AG04450 (cell line): ENCODE results near the gene CADM1. TPM values are rescaled to one million over a fixed set of nuclear protein-coding genes. Genes with fewer than 3 reads are reported as not detected.

Experiments used
- CTCF ChIA-PET: fragments of 300-600, 350-600 bp; formaldehyde crosslinking; extraction: SDS; loops from one replicate; lab custom pipeline; 2022; ENCODE audit warnings: antibody characterized with exemption, inconsistent platforms; lab: Charles Lee
- POLR2A ChIA-PET: fragments of 350-600 bp; formaldehyde crosslinking; extraction: SDS; loops from one replicate; lab custom pipeline; 2021; ENCODE audit warnings: antibody characterized with exemption, inconsistent platforms; lab: Yijun Ruan, JAX
- DNase-seq: peaks from one replicate; pipeline ENCODE4 v3.0.0-alpha.2; 2011; ENCODE audit warnings: low read depth, low spot score
- H3K27ac ChIP-seq: one replicate; pipeline ENCODE4 v1.5.1; 2012; ENCODE audit warnings: low read depth, low read length, control low read depth
- H3K27me3 ChIP-seq: one replicate; pipeline ENCODE4 v1.6.0; 2012; ENCODE audit warnings: low read length; ENCODE audit not compliant: control insufficient read depth, insufficient read depth
- H3K4me3 ChIP-seq: 2 replicates; pipeline ENCODE4 v1.5.1; 2011; ENCODE audit warnings: mild to moderate bottlenecking, low read depth, low read length, control low read depth
- H3K9me3 ChIP-seq: 2 replicates; pipeline ENCODE4 v1.5.1; 2012; ENCODE audit warnings: low read length; ENCODE audit not compliant: control insufficient read depth, insufficient read depth
- polyA plus RNA-seq: library from polyadenylated mRNA; depleted of rRNA; stranded (reverse); fragments of >200 nt; gene quantifications from 2 replicates; pipeline ENCODE4 v1.2.3, GENCODE V29; 2011
- TF ChIP-seq, protein P1 (sequence below): IDR thresholded peaks from 2 replicates; pipeline ENCODE4 v1.5.1; 2011; ENCODE audit warnings: low read depth, low read length, control low read depth, inconsistent platforms

The CADM1 gene
- polyA plus RNA-seq, 1 experiment: 70.7 TPM

DNA sequence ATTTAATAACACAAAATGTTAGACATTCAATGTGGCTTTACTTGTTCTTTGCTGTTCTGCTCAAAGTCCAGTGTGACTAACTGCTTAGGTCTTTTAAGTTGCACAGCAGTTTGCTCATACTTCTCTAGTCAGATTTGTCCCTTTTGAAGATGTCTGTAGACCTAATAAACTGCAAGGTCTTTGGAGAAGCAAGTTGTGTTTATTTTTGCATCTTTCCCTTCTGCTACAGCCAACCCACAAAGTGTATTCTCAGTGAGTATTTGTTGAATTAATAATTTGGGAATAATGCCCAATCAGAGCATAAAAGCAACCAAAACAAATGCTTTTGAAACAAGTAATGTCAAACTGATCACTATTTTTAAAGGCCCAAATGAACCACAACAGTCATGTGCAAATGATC lies 312.5 kb downstream of the CADM1 start:
- no peaks in the 10 kb centered on the region for H3K27me3 ChIP-seq
- no peak overlapping the region for H3K4me3 ChIP-seq
- ChIA-PET POLR2A (interaction anchor here (0.5 kb wide), 1 partner anchor 23 kb away, joined by 3 read pairs; no protein-coding TSS in a partner anchor), CTCF (no interaction called here)
- H3K27ac ChIP-seq: no peak overlapping the region
- H3K9me3 ChIP-seq: no peaks in the 10 kb centered on the region
- TF ChIP-seq, protein P1, sequence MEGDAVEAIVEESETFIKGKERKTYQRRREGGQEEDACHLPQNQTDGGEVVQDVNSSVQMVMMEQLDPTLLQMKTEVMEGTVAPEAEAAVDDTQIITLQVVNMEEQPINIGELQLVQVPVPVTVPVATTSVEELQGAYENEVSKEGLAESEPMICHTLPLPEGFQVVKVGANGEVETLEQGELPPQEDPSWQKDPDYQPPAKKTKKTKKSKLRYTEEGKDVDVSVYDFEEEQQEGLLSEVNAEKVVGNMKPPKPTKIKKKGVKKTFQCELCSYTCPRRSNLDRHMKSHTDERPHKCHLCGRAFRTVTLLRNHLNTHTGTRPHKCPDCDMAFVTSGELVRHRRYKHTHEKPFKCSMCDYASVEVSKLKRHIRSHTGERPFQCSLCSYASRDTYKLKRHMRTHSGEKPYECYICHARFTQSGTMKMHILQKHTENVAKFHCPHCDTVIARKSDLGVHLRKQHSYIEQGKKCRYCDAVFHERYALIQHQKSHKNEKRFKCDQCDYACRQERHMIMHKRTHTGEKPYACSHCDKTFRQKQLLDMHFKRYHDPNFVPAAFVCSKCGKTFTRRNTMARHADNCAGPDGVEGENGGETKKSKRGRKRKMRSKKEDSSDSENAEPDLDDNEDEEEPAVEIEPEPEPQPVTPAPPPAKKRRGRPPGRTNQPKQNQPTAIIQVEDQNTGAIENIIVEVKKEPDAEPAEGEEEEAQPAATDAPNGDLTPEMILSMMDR: no peak
- DNase-seq: no peak

DNA sequence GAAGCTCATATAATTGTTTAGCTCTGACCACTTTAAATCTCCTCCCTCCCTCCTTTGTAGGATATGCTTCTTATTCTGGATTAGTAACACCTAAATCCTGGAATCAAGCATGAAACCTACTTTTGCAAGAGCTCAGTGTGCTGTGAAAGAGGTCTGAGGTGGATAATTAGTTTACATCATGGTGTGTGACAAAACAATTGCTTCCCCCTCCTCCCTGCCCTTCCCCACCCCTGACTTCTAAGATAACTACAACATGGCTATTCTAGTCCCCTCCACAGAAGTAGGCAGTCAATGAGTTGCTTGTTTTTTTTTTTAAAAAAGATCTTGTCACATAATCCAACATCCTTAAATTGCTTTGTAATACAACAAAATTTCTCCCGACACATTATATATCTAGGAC lies 314.0 kb downstream of the CADM1 start:
- TF ChIP-seq, protein P1: no peak
- no peak overlapping the region for H3K27ac ChIP-seq
- CTCF ChIA-PET: no interaction called here

DNA sequence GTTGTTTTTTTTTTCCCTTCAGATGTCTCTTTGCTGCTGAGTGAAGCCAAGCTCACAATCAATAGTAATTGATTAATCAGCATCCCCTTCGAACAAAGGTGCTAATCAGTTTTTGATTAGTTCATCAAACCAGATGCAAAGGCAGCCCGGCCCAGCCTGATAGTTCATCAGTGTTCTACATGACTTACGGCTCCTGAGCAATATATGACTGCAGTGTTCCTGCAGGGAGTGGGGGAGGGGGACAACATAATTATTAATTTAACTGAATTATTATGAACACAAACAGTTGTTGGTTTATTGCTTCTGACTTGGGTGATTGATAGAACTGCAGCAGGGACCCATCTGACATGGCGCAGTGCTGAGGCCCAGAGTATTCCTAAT lies 315.3 kb downstream of the CADM1 start:
- ChIA-PET CTCF (no interaction called here), POLR2A (no interaction called here)

More for the DNA sequence above, 314.0 kb downstream of the CADM1 start:
- POLR2A ChIA-PET: no interaction called here
- H3K4me3 ChIP-seq: no peak overlapping the region
- H3K9me3 ChIP-seq: no peaks in the 10 kb centered on the region
- no peaks in the 10 kb centered on the region for H3K27me3 ChIP-seq
- no peak for DNase-seq

DNA sequence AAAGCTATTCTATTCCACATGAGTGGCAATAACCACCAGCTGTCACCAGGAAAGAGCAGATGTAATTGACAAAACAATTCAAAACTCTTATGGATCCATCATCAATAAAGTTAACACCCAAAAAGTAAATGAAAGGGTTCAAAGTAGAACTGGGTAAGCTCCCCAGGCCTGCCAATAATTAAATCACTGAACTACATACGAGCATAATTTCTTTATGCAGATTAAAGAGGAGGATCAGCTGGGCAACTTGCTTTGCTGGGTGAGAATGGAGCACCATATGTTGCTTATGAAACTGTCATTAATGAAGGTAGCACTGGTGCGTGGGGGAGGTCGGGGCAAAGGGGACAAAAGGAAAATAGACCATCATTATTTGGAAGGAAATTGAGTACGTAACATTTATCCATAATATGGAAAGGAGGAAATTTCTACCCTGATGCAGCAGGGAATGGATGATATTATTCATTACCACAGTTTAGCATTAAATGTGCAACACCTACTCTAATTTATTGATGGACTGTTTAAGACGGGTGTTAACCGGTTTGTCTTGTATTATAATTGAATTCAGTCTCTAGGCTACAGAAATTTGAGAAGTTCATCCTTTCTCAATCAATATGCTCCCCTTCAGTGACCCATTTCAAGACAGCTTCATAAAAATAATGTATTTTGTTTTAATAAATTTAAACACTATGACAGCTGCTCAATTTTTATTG lies 315.9 kb downstream of the CADM1 start:
- no peak overlapping the region for H3K27ac ChIP-seq
- no peak for DNase-seq
- CTCF ChIA-PET: no interaction called here
- POLR2A ChIA-PET: no interaction called here
- no peaks in the 10 kb centered on the region for H3K27me3 ChIP-seq
- TF ChIP-seq, protein P1: no peak
- no peak overlapping the region for H3K4me3 ChIP-seq
- no peaks in the 10 kb centered on the region for H3K9me3 ChIP-seq

More for the DNA sequence above, 315.3 kb downstream of the CADM1 start:
- H3K27me3 ChIP-seq: no peaks in the 10 kb centered on the region
- DNase-seq: no peak
- TF ChIP-seq, protein P1: no peak
- no peak overlapping the region for H3K4me3 ChIP-seq
- H3K9me3 ChIP-seq: no peaks in the 10 kb centered on the region
- H3K27ac ChIP-seq: no peak overlapping the region

DNA sequence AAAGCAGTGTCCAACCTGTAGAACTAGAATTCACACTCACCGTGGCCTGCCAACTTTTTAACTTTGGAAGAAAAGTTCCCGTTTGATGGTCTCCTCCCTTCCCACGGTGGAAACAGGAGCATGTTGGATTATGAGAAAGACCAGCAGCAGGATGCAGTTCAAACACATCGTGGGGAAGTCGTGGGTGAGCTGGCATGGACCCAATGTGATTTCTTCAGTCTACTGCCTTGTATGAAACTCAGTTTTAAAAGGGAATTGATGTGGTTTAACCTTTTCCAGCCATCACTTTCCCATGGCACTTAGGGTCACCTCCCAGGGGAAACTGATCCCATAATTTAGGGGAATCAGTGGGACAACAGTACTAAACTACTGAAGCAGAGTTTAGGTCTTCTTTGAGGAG lies 318.3 kb downstream of the CADM1 start:
- no peak for DNase-seq
- TF ChIP-seq, protein P1: no peak
- no peak overlapping the region for H3K4me3 ChIP-seq
- no peaks in the 10 kb centered on the region for H3K27me3 ChIP-seq
- no peaks in the 10 kb centered on the region for H3K9me3 ChIP-seq
- POLR2A ChIA-PET: no interaction called here
- CTCF ChIA-PET: no interaction called here
- H3K27ac ChIP-seq: no peak overlapping the region
